Body of pancreas (tissue), 4 donors: ENCODE data around the gene CEP170B. TPM values are rescaled to one million over a fixed set of nuclear protein-coding genes. Genes with fewer than 3 reads are reported as not detected.
A peak's percentile ranks its signal among the peaks of the same experiment; 100 is the strongest.

Experiments used
- ATAC-seq: fragments of 150-250 bp; one replicate; pipeline ENCODE4 v1.9.1; 2016
- DNase-seq, 4 donors: peaks; one replicate each; pipeline ENCODE4 v3.0.0-alpha.2; 2019
- H3K27ac ChIP-seq, 4 donors: fragments of 200-600 bp; sonication (generic); 1 replicate in 3 of 4; 2 replicates in 1 of 4; pipeline versions ENCODE4 v1.5.1 to v1.6.1; 2016 to 2019; ENCODE audit warnings: mild to moderate bottlenecking in 1 of 4, mixed read lengths in 1 of 4, moderate library complexity in 1 of 4
- H3K27me3 ChIP-seq, 2 donors: fragments of 200-600 bp; sonication (generic); one replicate each; pipeline ENCODE4 v1.6.0; 2016; ENCODE audit warnings: mild to moderate bottlenecking in 1 of 2
- H3K36me3 ChIP-seq, 2 donors: fragments of 200-600 bp; sonication (generic); replicated peaks in 1 of 2; 2 replicates each; pipeline ENCODE4 v1.5.1; 2016; ENCODE audit warnings: low read depth in 2 of 2; ENCODE audit not compliant: insufficient read depth in 1 of 2
- H3K4me1 ChIP-seq: fragments of 200-600 bp; sonication (generic); one replicate; pipeline ENCODE4 v1.6.0; 2016
- H3K4me3 ChIP-seq, 2 donors: fragments of 200-600 bp; sonication (generic); 1 replicate in 1 of 2; 2 replicates in 1 of 2; pipeline ENCODE4 v1.5.1; 2016 to 2019
- H3K9me3 ChIP-seq, 3 donors: fragments of 200-600 bp; sonication (generic); 1 replicate in 2 of 3; 2 replicates in 1 of 3; pipeline ENCODE4 v1.5.1; 2016
- POLR2A ChIP-seq, 3 donors: fragments of 450-650 bp; IDR thresholded peaks; one replicate each; pipeline ENCODE4 v1.6.1; 2016; ENCODE audit warnings: antibody characterized with exemption in 3 of 3, mild to moderate bottlenecking in 2 of 3
- WGBS, 2 donors: methylation state at CpG; one replicate each; pipeline ENCODE4 v1.1.5; 2017; 5-methylcytosine and 5-hydroxymethylcytosine counted together
- intact Hi-C: fragments of 100-400 bp; cut with DNase I; formaldehyde crosslinking; loops from one replicate; pipeline ENCODE4 v1.15.1; 2023
- total RNA-seq, 2 donors: library from RNA; depleted of rRNA; stranded (reverse); fragments of >200 nt; gene quantifications; one replicate each; pipeline ENCODE4 v1.1.0, GENCODE V29; 2016
- TF ChIP-seq, protein P1 (sequence below), 7 experiments: fragments of 450-650 bp in 4 of 7; fragments of 200-600 bp in 3 of 7; sonication (generic) in 3 of 7; IDR thresholded peaks; one replicate each; pipeline ENCODE4 v1.5.1; 2016 to 2019; ENCODE audit warnings: antibody characterized with exemption in 7 of 7

The CEP170B gene
- total RNA-seq, 2 donors from 2014 or later, result 23.6 to 41.9 TPM

DNA sequence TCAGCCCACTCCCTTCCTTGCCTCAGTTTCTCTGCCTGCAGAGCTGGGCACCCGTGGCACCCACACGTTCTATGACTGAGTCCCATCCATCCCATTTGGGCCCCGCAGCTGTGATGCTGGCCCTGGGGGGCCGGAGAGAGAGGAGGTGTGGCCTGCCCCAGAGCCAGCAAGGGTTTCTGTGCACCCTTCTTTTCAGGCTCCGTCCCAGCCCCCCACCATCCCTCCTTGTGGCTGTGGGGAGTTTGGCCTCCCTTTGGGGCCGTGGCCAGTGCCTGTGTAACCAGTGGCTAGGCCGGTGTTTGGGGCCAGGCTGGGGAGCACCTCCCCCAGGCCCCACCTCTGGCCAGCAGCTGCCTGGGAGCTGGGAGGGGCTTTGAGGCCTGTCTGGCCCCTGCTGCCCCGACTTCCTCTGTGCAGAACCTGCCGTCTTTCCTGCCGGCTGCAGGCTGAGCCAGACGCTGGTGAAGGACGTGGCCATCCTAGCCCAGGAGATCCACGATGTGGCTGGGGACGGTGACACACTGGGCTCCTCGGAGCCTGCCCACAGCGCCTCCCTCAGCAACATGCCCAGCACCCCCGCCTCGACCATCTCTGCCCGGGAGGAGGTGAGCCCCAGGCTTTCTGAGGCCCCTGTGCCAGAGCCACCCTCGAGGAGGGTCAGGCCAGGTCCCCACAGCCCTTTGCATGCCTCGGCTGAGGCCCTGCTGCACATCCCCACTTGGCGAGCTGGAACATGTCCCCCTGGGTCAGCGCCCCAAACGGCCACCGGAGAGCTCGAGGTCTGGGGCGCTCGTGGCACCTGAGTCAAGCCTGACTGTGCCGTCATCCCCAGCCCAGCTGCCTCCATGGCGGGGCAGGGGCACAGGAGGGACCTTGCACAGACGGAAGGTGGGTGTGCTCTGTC, 27.7 kb downstream of the CEP170B start:
- no peaks in the 10 kb centered on the region for H3K9me3 ChIP-seq
- no peak for TF ChIP-seq POLR2A (IDR thresholded peaks at IDR 0.05)
- TF ChIP-seq, protein P1, sequence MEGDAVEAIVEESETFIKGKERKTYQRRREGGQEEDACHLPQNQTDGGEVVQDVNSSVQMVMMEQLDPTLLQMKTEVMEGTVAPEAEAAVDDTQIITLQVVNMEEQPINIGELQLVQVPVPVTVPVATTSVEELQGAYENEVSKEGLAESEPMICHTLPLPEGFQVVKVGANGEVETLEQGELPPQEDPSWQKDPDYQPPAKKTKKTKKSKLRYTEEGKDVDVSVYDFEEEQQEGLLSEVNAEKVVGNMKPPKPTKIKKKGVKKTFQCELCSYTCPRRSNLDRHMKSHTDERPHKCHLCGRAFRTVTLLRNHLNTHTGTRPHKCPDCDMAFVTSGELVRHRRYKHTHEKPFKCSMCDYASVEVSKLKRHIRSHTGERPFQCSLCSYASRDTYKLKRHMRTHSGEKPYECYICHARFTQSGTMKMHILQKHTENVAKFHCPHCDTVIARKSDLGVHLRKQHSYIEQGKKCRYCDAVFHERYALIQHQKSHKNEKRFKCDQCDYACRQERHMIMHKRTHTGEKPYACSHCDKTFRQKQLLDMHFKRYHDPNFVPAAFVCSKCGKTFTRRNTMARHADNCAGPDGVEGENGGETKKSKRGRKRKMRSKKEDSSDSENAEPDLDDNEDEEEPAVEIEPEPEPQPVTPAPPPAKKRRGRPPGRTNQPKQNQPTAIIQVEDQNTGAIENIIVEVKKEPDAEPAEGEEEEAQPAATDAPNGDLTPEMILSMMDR (IDR thresholded peaks at IDR 0.05), result no peak
- no peaks in the 10 kb centered on the region for H3K36me3 ChIP-seq
- DNase-seq, result peak in 1 of 4 donors; percentile 9
- intact Hi-C loops, result no loop called here
- H3K4me1 ChIP-seq, result peaks cover 32% of the 10 kb centered on the region
- no peak overlapping the region for H3K27ac ChIP-seq
- H3K27me3 ChIP-seq, result no peaks in the 10 kb centered on the region
- no peak overlapping the region for H3K4me3 ChIP-seq
- no peak for ATAC-seq
- 87% methylated on average over 22 of the region's 31 CpGs; no CpG with 5 or more reads in 1 of the 2 donors for WGBS, 2 donors

DNA sequence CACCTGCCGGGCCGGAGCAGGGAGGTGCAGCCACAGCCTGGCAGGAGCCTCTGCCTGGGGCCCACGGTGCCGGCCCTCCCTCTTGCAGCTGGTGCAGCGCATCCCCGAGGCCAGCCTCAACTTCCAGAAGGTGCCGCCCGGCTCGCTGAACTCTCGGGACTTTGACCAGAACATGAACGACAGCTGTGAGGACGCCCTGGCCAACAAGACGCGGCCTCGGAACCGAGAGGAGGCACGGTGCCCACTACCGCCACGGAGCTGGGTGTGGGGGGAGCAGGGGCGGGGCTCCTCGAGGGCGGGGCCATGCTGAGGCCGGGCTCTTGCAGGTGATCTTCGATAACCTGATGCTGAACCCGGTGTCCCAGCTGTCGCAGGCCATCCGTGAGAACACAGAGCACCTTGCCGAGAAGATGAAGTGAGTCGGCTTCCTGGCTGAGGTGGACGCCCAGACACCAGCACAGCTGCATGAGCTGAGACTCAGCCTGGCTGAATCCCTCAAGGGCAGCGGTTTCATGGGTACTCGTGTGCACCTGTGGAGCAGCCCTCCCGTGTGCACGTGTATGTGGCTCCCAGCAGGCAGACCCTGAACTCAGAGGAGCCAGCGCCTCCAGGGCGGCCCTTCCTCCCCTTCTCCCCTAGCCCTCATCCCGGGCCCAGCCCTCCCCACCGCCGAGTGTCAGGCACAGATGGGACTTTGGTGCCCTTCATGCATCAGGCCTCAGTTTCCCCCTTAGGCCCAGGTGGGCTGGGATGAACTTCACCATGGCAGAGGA, 28.6 kb downstream of the CEP170B start:
- no peak overlapping the region for H3K4me3 ChIP-seq
- no peaks in the 10 kb centered on the region for H3K27me3 ChIP-seq
- DNase-seq, result peak in 3 of 4 donors; percentile 39 to 66 (median 61)
- intact Hi-C loops, result no loop called here
- H3K36me3 ChIP-seq, result no peaks in the 10 kb centered on the region
- peaks cover 32% of the 10 kb centered on the region for H3K4me1 ChIP-seq
- ATAC-seq, result no peak
- no peak for TF ChIP-seq POLR2A (IDR thresholded peaks at IDR 0.05)
- TF ChIP-seq, protein P1 (IDR thresholded peaks at IDR 0.05), result no peak
- WGBS, 2 donors, result 64% methylated on average over 39 of the region's 39 CpGs; no CpG with 5 or more reads in 1 of the 2 donors
- H3K27ac ChIP-seq, result no peak overlapping the region
- no peaks in the 10 kb centered on the region for H3K9me3 ChIP-seq

DNA sequence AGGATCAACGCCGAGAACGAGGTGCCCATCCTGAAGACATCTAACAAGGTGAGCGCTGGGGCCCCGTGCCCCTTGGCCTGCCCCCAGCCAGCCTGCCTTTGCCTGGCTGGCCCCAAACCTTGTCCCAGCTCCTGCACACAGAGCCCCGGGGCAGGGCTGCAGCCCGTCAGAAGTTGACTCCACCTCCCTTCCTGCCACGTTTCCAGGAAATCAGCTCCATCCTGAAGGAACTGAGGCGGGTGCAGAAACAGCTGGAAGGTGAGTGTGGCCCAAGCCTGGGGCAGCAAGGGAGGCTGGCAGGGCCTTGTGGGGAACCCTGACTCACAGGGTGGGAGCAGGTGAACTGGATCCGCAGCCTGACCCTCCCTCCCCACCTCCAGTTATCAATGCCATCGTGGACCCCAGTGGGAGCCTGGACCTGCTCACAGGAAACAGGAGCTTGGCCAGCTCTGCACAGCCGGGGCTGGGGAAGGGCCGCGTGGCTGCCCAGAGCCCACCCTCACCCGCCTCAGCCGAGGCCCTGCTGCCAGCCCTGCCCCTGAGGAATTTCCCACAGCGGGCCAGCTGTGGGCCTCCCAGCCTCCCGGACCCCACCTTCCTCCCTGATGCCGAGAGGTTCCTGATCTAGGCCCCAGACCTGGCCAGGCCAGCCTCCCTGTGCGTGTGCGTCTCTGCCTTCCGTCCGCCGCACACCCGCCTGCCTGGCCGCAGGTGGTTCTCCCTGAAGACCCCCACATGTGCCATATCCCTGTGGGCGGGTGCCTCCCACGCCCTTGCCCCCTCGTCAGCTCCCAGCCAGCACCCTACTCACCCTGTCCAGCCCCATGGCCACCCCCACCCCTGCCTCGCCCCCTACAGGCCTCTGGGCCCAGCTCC, 29.5 kb downstream of the CEP170B start:
- Histone ChIP-seq H3K9me3 (no peaks in the 10 kb centered on the region), H3K4me3 (no peak overlapping the region), H3K4me1 (peaks cover 32% of the 10 kb centered on the region), H3K27ac (peak overlapping the region in 2 of 4 donors; percentile 77 to 88), H3K27me3 (no peaks in the 10 kb centered on the region), H3K36me3 (no peaks in the 10 kb centered on the region)
- ATAC-seq, result no peak
- WGBS, 2 donors, result 85% methylated on average over 14 to 27 of the region's 30 CpGs
- TF ChIP-seq, protein P1 (IDR thresholded peaks at IDR 0.05), result no peak
- TF ChIP-seq POLR2A (IDR thresholded peaks at IDR 0.05), result no peak
- DNase-seq, result peak in 3 of 4 donors; percentile 7 to 19 (median 11)
- intact Hi-C loops, result no loop called here

DNA sequence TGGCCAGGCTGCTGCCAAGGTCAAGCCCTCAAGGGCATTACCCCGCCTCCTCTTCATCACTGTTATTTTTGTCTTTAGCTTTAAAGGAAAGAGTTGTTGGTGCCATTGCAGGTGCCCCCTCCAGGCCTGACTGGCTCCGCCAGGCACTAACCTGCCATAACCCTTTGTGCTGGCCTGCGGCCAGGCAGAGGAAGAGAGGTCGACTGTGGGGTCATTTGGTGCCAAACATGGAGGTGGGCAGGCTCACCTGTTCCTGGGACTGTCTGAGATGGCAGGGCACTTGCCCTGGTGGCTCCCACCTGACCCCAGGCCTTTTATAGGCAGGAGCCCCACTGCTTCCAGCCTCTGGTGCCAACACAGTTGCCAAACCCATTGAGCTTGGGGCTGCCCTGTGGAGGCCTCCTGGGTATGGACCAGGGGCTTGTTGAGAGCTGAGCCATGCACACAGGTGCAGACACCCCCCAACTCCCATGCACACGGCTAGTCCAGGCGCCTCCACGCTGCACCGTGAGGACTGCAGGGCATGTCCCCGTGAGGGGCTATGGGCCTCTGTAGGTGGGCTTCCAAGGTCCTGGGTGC, 30.2 kb downstream of the CEP170B start:
- intact Hi-C loops, result no loop called here
- no peak for TF ChIP-seq POLR2A (IDR thresholded peaks at IDR 0.05)
- TF ChIP-seq, protein P1 (IDR thresholded peaks at IDR 0.05), result no peak
- Histone ChIP-seq H3K9me3 (no peaks in the 10 kb centered on the region), H3K27me3 (no peaks in the 10 kb centered on the region), H3K4me1 (peaks cover 32% of the 10 kb centered on the region), H3K27ac (peak overlapping the region; percentile 50 to 91 (median 82)), H3K4me3 (no peak overlapping the region), H3K36me3 (no peaks in the 10 kb centered on the region)
- DNase-seq (peak; percentile 21 to 40 (median 32)), ATAC-seq (no peak)
- WGBS, 2 donors, result 32 to 53% methylated on average over 2 to 9 of the region's 9 CpGs
